Stomach (tissue), 9 donors: ENCODE data around the gene RAPGEF1. TPM values are rescaled to one million over a fixed set of nuclear protein-coding genes. Genes with fewer than 3 reads are reported as not detected.

Experiments
- DNase-seq, 2 donors: peaks; one replicate each; pipeline versions ENCODE4 v3.0.0 to v3.0.0-alpha.2; 2013 to 2019
- H3K27ac ChIP-seq, 5 donors: fragments of 200-600 bp in 4 of 5; sonication (generic) in 4 of 5; one replicate each; pipeline ENCODE4 v1.5.1; 2013 to 2019; ENCODE audit warnings: mild to moderate bottlenecking in 1 of 5, moderate library complexity in 1 of 5
- H3K27me3 ChIP-seq, 3 donors: fragments of 200-600 bp; sonication (generic); one replicate each; pipeline ENCODE4 v1.5.1; 2017 to 2019; ENCODE audit warnings: mixed run types in 1 of 3
- H3K36me3 ChIP-seq, 4 donors: fragments of 200-600 bp; sonication (generic); 1 replicate in 3 of 4; 2 replicates in 1 of 4; pipeline ENCODE4 v1.5.1; 2016 to 2019
- H3K4me1 ChIP-seq, 4 donors: fragments of 200-600 bp; sonication (generic); one replicate each; pipeline ENCODE4 v1.5.1; 2016 to 2019
- H3K4me3 ChIP-seq, 4 donors: fragments of 200-600 bp; sonication (generic) in 3 of 4; one replicate each; pipeline ENCODE4 v1.5.1; 2016 to 2019; ENCODE audit warnings: mild to moderate bottlenecking in 1 of 4
- H3K9me3 ChIP-seq, 4 donors: fragments of 200-600 bp; sonication (generic); one replicate each; pipeline ENCODE4 v1.5.1; 2016 to 2019
- EP300 ChIP-seq: sonication (generic); formaldehyde crosslinking; IDR thresholded peaks from one replicate; pipeline ENCODE4 v1.6.1; 2017; ENCODE audit warnings: antibody characterized with exemption
- POLR2A ChIP-seq, 4 donors: fragments of 450-650 bp; IDR thresholded peaks; one replicate each; pipeline ENCODE4 v1.6.1; 2016; ENCODE audit warnings: antibody characterized with exemption in 4 of 4, control low read depth in 2 of 4, mild to moderate bottlenecking in 1 of 4, moderate library complexity in 1 of 4
- POLR2AphosphoS5 ChIP-seq, 3 donors: sonication (generic); formaldehyde crosslinking; IDR thresholded peaks; one replicate each; pipeline ENCODE4 v1.6.1; 2016; ENCODE audit warnings: antibody characterized with exemption in 3 of 3
- WGBS, 5 donors: extraction: QIAGEN DNeasy Blood & Tissue Kit in 3 of 5; methylation state at CpG; one replicate each; pipeline versions ENCODE4 v1.1.5 to v1.1.7; 2013 to 2018; 5-methylcytosine and 5-hydroxymethylcytosine counted together
- intact Hi-C: fragments of 100-400 bp; cut with DNase I; formaldehyde crosslinking; loops from one replicate; pipeline ENCODE4 v1.15.1; 2023; ENCODE audit warnings: low total_unique reads
- polyA plus RNA-seq, 3 donors: library from polyadenylated mRNA; stranded (reverse); fragments of 200-250 nt; gene quantifications; one replicate each; pipeline ENCODE4 v1.2.3, GENCODE V29; 2013
- total RNA-seq, 5 donors: library from RNA; depleted of rRNA; stranded (reverse); fragments of >200 nt; gene quantifications; one replicate each; pipeline versions ENCODE4 v1.1.0 to v1.2.3, GENCODE V29; 2014 to 2016
- TF ChIP-seq, protein P1 (sequence below), 7 experiments: fragments of 450-650 bp in 4 of 7; fragments of 200-600 bp in 3 of 7; sonication (generic) in 3 of 7; IDR thresholded peaks; one replicate each; pipeline ENCODE4 v1.5.1; 2016 to 2019; ENCODE audit warnings: antibody characterized with exemption in 7 of 7, control low read depth in 2 of 7, mild to moderate bottlenecking in 1 of 7
- donor health status: healthy with polysubstance abuse.
- donor health status: Bipolar disorder and iron deficiency.
- donor health status: healthy.

The RAPGEF1 gene
- total and polyA plus RNA-seq, 8 donors = 8.4 to 84.6 (median 45.1) TPM

- Histone ChIP-seq H3K27me3 (no peaks in the 10 kb centered on the region), H3K9me3 (no peaks in the 10 kb centered on the region), H3K27ac (peak overlapping the region in 3 of 5 donors; percentile 1 to 62 (median 25)), H3K4me3 (no peak overlapping the region), H3K4me1 (peaks cover 22 to 69% (median 51%) of the 10 kb centered on the region in 4 donors), H3K36me3 (peaks cover 0 to 16% (median 5%) of the 10 kb centered on the region in 4 donors)
- intact Hi-C loops = no loop called here
- 82 to 86% (median 84%) methylated on average over 14 of the region's 14 CpGs for WGBS, 5 donors
- no peak for DNase-seq
- TF ChIP-seq, protein P1, sequence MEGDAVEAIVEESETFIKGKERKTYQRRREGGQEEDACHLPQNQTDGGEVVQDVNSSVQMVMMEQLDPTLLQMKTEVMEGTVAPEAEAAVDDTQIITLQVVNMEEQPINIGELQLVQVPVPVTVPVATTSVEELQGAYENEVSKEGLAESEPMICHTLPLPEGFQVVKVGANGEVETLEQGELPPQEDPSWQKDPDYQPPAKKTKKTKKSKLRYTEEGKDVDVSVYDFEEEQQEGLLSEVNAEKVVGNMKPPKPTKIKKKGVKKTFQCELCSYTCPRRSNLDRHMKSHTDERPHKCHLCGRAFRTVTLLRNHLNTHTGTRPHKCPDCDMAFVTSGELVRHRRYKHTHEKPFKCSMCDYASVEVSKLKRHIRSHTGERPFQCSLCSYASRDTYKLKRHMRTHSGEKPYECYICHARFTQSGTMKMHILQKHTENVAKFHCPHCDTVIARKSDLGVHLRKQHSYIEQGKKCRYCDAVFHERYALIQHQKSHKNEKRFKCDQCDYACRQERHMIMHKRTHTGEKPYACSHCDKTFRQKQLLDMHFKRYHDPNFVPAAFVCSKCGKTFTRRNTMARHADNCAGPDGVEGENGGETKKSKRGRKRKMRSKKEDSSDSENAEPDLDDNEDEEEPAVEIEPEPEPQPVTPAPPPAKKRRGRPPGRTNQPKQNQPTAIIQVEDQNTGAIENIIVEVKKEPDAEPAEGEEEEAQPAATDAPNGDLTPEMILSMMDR (IDR thresholded peaks at IDR 0.05) = no peak
Observed at GRCh38 chr9:131717719-131718460, 22.0 kb downstream of the RAPGEF1 start.

DNA sequence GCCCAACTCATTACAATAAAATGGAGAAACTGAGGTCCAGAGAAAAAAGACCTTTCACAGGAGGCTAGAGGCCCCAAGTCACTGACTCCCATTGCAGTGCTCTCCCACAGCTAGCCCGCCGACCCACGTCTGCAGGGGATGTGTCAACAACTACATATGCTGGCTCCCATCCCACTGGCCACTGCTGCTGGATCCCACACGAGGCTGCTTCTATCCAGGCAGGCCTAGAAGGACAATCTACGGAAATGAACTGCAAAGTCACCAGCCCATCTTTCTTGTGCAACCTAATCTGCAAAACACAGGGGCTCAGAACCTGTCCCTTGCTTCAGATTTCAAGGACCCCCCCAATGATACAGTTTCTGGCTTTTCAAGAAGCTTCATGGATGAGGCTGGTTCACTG, 24.0 kb downstream of the RAPGEF1 start:
- intact Hi-C loops = no loop called here
- DNase-seq = no peak
- H3K4me3 ChIP-seq = no peak overlapping the region
- peaks cover 0 to 2% (median under 1%) of the 10 kb centered on the region in 4 donors for H3K36me3 ChIP-seq
- no peaks in the 10 kb centered on the region for H3K9me3 ChIP-seq
- H3K27ac ChIP-seq = peak overlapping the region in 4 of 5 donors; percentile 40 to 91 (median 82)
- TF ChIP-seq, protein P1 (IDR thresholded peaks at IDR 0.05) = no peak
- TF ChIP-seq POLR2AphosphoS5 (IDR thresholded peaks at IDR 0.05) (no peak), EP300 (no peak), POLR2A (IDR thresholded peaks at IDR 0.05) (no peak)
- WGBS, 5 donors = 50 to 82% (median 61%) methylated on average over 5 of the region's 5 CpGs
- H3K27me3 ChIP-seq = no peaks in the 10 kb centered on the region
- peaks cover 27 to 80% (median 55%) of the 10 kb centered on the region in 4 donors for H3K4me1 ChIP-seq

GRCh38 chr9:131714821-131715220, 25.1 kb downstream of the RAPGEF1 start:
- peaks cover 33 to 85% (median 58%) of the 10 kb centered on the region in 4 donors for H3K4me1 ChIP-seq
- TF ChIP-seq EP300 (no peak), POLR2AphosphoS5 (IDR thresholded peaks at IDR 0.05) (no peak), POLR2A (IDR thresholded peaks at IDR 0.05) (no peak)
- TF ChIP-seq, protein P1 (IDR thresholded peaks at IDR 0.05) = no peak
- no peaks in the 10 kb centered on the region for H3K36me3 ChIP-seq
- no peaks in the 10 kb centered on the region for H3K9me3 ChIP-seq
- no peak for DNase-seq
- intact Hi-C loops = no loop called here
- no peaks in the 10 kb centered on the region for H3K27me3 ChIP-seq
- no peak overlapping the region for H3K4me3 ChIP-seq
- H3K27ac ChIP-seq = peak overlapping the region; percentile 82 to 91 (median 87)
- WGBS, 5 donors = 66 to 86% (median 85%) methylated on average over 9 of the region's 9 CpGs

GRCh38 chr9:131714161-131714646, 25.7 kb downstream of the RAPGEF1 start:
- H3K4me1 ChIP-seq = peaks cover 36 to 86% (median 61%) of the 10 kb centered on the region in 4 donors
- whole genome bisulfite sequencing, 5 donors = 18 to 35% (median 20%) methylated on average over 10 of the region's 10 CpGs
- DNase-seq = peak; percentile 63 to 73
- peak; percentile 43 to 80 (median 68) for TF ChIP-seq POLR2AphosphoS5 (IDR thresholded peaks at IDR 0.05)
- TF ChIP-seq, protein P1 (IDR thresholded peaks at IDR 0.05) = no peak
- TF ChIP-seq POLR2A (IDR thresholded peaks at IDR 0.05) = no peak
- peak; percentile 15 for TF ChIP-seq EP300
- H3K27me3 ChIP-seq = no peaks in the 10 kb centered on the region
- no peaks in the 10 kb centered on the region for H3K36me3 ChIP-seq
- intact Hi-C loops = no loop called here
- no peak overlapping the region for H3K4me3 ChIP-seq
- H3K27ac ChIP-seq = peak overlapping the region; percentile 82 to 91 (median 87)
- no peaks in the 10 kb centered on the region for H3K9me3 ChIP-seq
